Measurements from ENCODE around the gene RNF212.
"Not testable (repeated sequence)": the region's sequence is repeated elsewhere in the genome, so short reads cannot be mapped to it uniquely, and the experiment has no call there.

Gene RNF212

DNA sequence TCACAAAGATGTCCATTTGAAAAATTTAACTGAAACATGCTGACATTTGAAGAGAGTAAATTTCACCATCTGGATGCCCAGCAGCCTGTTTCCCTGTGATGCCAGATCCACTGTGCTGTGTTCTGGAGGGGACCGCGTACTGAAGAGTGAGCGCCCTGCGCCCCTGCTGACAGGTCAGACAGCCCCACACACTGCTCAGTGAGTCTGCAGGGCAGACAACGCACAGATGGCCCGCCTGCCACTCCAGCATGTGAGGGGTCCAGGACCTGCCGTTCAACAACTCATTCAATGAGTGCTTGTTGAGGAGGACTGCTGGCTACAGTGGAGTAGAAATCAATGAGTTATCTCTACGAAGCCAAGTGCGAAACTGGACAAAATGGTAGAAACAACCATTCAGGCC, 52.7 kb downstream of the RNF212 start:
- DNase-seq, result no peak

DNA sequence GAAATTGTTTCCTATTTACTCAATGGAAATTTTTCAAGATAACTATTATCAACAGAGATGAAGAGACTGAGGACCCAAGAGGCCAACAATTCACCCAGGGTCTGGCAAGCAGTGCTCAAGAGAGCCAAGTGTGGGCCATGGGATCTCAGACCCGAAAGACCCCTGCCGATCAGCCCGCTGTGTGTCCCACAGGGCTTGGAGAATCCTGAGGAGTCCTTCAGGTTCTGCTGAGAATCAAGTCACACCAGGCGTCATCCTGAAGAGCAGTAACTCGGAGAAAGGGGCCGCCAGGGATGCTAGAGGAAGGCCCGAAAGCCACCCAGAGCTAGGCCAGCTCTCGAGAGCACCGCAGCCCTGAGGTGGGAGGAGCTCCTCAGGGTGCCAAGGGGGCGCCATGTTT, 53.2 kb downstream of the RNF212 start:
- no peak for DNase-seq

DNA sequence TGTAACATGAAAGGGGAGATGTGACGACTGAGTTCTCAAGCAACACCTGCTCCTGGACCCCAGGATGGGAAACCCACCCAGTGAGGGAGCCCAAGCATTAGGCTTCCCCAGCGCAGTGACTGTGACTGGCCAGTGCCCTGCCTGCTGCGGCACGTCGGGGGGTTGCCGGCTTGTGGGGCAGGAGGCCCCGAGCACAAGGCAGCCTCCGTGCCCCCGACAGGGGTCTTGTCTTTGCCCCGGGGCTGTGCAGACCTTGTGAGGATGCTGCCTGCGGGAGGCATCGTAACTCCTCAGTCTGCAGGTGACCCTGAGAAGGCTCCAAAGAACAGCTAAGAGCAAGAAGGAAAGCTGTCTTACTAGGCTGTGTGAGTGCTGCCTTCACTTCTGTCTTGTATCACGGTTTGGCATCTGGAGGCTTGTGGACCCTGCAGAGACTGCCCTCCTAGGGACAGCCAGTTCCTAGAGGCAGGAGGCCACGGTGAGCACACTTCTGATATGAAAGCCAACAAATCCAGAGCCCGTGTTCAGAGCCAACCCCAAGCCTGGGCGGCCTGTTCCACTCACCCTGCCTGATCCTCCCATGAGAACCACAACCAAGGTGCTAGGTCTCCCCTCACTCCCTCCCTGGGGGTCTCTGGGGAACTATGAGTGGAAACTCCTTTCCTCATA, 54.2 kb downstream of the RNF212 start:
- DNase-seq, result no peak

DNA sequence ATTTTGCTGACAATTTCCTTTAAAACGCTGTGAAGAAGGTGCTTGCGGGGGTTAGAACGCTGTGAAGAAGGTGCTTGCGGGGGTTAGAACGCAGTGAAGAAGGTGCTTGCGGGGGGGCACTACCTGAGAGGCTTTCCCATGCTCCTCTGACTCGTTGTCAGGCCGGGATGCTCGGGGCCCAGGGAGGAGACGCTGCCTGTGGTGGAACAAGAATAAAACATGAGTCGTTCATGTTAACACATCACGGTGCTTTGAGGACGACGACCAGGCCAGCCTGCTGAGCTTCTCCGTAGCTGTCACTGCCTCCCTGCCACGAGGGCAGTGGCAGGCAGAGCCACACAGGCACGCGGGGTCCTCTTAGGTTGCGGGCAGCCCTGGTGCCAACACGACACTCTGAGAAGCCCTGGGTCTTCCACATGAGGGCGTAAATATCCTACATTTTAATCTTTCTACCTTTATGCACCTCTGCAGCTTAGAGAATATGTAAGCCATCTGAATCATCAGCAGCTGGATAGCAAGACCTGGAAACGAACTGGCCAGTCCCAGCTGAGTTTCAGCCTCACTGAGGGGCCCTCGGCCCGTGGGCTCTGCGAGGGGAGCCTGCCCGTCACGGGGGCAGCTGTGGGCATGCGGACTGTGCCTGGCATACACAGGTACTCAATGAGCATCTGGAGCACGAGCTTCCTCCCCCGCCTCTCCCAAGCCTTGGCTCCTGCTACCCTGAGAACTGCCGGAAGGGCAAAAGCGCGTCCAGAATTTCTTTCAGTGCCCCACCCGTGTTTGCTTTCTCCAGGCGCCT, 55.0 kb downstream of the RNF212 start:
- DNase-seq, result no peak

GRCh38 chr4:1057403-1057745, 56.0 kb downstream of the RNF212 start:
- DNase-seq, result no peak

- DNase-seq, result no peak
These were observed 56.5 kb downstream of the RNF212 start for GRCh38 chr4:1056671-1057402.

DNA sequence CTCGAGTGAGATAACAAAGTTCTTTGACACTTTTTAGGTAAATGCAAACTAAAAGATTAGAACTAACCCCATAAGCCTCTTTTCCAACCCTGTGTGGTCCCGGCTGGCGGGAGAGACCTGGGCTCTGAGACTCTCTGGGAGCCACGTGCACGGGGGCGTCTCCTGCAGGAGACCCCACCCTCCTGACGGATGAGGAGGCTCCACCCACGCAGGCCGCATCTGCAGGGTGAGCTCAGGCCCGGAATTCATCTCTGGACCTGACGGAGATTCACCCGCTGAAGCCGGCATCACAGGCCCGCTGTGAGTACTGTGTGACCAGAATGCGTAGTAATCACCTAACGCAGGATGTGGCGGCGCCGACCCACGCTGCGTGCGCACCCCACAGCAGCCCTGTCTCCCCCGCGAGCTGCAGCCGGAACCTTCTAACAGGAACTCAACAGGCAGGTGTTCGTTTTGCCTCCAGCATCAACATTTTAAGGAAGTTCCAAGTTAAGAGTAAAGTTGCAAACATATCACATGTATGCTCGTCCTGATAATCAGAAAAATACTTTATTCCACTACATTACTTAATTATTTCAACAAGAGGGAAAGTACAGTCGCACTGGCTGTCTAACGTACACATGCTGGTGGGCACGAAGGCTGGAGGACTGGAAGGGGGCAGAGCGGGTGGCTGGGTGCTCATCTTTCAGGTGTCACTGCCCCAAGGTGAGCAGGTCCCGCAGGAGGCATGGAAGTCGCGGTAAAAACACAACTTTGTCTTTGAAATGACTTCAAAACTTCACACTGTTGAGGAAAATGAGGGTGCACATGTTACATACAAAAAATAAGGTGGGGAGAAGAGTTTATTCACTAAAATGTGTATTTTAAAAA, 57.4 kb downstream of the RNF212 start:
- DNase-seq, result no peak

- DNase-seq, result not testable (repeated sequence)
These were observed 58.1 kb downstream of the RNF212 start for GRCh38 chr4:1055243-1055701.

DNA sequence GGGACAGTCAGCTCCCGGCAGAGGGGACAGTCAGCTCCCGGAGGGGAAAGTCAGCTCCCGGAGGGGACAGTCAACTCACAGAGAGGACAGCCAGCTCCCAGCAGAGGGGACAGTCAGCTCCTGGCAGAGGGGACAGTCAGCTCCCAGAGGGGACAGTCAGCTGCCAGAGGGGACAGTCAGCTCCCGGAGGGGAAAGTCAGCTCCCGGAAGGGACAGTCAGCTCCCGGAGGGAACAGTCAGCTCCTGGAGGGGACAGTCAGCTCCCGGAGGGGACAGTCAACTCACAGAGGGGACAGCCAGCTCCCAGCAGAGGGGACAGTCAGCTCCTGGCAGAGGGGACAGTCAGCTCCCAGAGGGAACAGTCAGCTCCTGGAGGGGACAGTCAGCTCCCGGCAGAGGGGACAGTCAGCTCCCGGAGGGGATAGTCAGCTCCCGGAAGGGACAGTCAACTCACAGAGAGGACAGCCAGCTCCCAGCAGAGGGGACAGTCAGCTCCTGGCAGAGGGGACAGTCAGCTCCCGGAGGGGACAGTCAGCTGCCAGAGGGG, 58.6 kb downstream of the RNF212 start:
- not testable (repeated sequence) for DNase-seq

GRCh38 chr4:1053891-1054290, 59.5 kb downstream of the RNF212 start:
- DNase-seq, result not testable (repeated sequence)

DNA sequence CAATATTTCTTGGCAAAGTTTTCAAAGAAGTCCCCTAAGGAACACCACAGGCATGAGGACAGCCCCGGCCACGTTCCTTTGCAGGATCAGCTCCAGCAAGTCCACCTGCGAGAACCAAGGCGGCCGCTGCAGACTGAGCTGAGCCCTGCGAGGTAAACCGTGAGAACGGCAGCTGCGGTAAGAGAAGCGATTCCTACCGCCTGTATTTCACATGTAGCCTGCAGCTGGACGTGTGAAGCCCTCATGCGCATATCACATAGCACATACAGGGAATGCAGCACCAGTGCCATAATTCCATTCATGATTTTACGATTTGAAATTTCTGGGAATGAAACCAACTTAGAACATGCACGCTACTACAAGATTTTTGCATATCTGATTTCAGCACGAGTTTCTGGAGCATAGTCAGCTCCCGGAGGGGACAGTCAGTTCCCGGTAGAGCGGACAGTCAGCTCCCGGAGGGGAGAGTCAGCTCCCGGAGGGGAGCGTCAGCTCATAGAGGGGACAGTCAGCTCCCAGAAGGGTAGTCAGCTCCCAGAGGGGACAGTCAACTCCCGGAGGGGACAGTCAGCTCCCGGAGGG, 60.2 kb downstream of the RNF212 start:
- DNase-seq, result no peak

DNA sequence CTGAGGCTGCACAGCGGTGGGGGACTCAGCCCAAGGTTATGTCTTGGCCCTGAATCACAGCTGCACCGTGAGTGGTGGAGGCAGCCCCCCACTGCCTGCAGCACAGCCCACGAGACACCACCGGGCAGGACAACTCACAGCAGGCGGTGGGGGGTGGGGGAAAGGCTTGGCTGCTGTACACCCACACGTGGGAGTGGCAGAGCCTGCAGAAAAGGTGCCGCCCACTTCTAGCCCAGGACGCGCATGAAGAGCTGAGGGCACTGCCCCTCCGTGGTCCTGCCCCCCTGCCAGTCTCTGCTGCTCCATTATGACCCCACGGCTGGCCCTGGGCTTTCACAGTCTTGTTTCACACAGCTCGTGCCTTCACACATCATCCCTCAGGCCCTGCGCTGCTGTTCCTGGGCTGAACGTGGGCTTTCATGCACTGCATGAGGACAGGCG, 61.1 kb downstream of the RNF212 start:
- DNase-seq, result no peak

- DNase-seq, result no peak
These were observed 61.9 kb downstream of the RNF212 start for GRCh38 chr4:1051472-1051871.

GRCh38 chr4:1050486-1051213, 62.7 kb downstream of the RNF212 start:
- DNase-seq, result no peak

GRCh38 chr4:1049591-1049905, 63.8 kb downstream of the RNF212 start:
- DNase-seq, result no peak

- DNase-seq, result no peak
These were observed 64.4 kb downstream of the RNF212 start for GRCh38 chr4:1048773-1049590.

DNA sequence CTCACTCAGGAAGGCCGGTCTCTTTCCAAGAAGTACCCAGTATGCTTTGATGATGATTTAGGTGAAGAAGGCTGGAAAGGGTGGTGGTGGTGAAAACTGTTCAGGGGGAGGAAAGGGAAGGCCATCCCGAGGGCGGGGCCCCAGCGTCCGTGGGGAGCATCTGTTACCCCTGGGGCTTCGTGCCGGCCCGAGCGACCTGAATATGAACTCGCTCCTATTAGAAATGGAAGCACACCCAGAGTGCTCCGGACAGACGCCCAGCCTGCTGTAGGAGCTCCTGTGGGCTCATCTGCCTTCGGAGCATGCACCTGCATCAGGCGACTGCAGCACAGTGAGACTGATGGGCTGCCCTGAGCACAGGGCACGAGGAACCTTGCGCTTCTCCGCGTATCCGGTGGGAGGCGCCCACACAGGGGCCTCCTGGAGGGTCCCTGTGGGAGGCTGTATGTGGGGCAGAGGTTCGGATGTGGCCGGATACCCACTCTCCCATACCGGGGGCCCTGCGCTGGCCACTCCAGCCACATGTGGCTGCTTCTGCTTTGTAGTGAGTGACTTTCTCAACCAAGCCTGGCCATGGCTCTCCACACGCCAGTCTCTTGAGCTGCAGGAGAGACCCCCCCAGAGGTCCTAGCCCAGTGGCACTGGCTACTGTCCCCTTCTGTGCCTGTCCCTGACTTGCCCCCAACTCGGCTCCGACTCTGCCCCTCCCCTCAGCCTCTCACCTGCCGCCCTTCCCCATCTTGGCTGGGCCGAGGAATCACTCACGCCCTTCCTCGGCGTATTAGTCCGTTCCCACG, 65.2 kb downstream of the RNF212 start:
- DNase-seq, result no peak

GRCh38 chr4:1047106-1047975, 66.0 kb downstream of the RNF212 start:
- no peak for DNase-seq

DNA sequence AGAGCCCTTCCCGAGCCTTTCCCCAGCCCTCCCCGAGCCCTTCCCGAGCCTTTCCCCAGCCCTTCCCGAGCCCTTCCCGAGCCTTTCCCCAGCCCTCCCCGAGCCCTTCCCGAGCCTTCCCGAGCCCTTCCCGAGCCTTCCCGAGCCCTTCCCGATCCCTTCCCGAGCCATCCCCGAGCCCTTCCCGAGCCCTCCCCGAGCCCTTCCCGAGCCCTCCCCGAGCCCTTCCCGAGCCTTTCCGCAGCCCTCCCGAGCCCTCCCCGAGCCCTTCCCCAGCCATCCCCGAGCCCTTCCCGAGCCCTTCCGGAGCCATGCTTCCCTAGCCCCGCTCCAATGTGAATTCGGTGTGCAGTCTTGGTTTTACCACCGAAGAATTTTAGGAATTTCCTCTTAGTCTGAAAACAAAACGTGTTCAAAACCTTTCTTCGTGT, 66.8 kb downstream of the RNF212 start:
- peak; percentile 48 for DNase-seq
